ENCODE results near the gene TP53I11.

The TP53I11 gene

GRCh38 chr11:44955015-44955738 is 4.5 kb upstream of the TP53I11 start:
- DNase-seq (ENCODE audit: low read depth), result peak; percentile 45

GRCh38 chr11:44954051-44954906 is 3.6 kb upstream of the TP53I11 start:
- no peak for DNase-seq (ENCODE audit: low read depth)

- DNase-seq (ENCODE audit: low read depth), result no peak
Observed at GRCh38 chr11:44952500-44953260, 2.0 kb upstream of the TP53I11 start.

- DNase-seq (ENCODE audit: low read depth), result no peak
Observed at GRCh38 chr11:44952082-44952481, 1.4 kb upstream of the TP53I11 start.

GRCh38 chr11:44950031-44950624 is 555 bp downstream of the TP53I11 start:
- no peak for DNase-seq (ENCODE audit: low read depth)

DNA sequence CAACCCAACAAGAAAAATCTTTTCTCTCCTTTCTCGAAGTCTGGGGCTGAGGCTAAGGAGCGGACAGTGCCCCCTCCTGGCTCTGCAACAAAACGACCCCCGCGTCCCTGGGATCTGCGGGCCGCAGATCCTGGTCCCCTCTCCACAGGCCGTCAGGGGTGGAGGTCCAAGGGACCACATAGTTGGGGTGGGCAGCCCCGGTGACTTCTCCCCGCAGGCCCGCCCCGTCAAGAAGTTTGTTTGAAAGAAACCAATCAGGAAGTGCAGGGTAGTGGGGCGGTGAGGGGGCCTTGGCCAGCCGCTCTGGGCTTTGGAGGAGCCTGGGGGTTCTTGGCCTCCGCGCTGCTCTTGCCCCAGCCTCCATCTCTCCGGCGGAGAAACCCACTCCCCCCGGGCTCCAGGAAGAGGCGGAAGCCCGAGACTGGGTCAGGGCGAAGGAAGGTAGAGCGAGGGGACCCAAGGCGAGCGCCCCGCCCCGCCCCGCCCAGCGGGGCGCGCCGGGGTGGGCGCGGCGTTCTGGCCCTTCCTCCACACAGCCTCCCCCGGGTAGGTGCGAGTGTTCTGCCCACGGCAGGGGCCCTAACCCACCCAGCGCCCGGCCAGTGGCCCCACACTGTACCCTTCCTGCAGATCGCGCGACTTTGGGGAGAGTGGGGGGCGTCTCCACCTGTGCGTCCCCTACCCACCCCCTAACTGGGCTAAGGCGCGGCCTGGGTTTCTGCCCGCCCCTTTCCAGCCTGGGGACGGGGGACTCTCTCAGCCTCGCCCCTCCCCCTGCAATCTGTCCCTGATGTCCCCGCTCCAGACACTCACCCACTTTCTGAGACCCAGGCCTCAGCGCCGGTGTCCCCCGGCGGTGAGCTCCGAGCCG is 1.3 kb downstream of the TP53I11 start:
- DNase-seq (ENCODE audit: low read depth), result no peak

DNA sequence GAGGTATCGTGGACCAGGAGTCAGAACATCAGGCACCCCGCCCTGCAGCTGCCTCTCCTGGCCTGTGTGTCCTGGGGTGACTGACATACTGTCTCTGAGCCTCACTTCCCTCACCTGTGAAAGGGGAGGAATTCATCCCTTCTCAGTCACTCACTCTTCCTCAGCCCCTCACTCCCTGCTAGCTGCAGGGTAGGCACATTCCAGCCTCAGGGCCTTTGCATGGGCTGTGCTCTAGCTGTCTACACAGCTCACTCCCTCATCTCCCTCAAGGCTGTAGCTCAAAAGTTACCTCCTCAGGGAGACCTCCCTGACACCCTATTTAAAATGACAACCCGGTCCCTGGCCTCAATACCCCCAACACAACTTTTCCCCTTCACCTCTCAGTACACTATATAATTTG is 2.5 kb downstream of the TP53I11 start:
- DNase-seq (ENCODE audit: low read depth), result no peak

GRCh38 chr11:44947114-44947513 is 3.6 kb downstream of the TP53I11 start:
- no peak for DNase-seq (ENCODE audit: low read depth)

GRCh38 chr11:44946263-44946662 is 4.4 kb downstream of the TP53I11 start:
- DNase-seq (ENCODE audit: low read depth), result no peak

DNA sequence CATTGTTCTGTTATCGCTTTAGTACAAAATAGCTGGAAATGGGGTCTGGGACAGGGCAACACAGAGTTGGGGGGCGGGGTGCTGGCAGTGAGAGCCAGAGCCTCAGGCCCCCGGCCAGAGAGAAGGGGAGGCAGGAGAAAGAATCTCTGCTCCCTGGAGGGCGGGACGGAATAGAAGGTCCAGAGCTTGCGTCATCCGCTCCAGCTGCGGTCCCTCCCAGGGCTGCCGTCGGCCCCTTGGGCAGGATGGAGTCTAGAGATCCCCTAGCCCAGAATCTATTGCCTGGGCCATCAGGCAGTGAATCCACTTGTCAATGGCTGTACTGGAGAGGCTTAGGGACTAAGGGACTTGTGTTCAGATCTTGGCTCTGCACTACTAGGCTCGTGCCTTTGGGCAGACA is 5.0 kb downstream of the TP53I11 start:
- DNase-seq (ENCODE audit: low read depth), result no peak

DNA sequence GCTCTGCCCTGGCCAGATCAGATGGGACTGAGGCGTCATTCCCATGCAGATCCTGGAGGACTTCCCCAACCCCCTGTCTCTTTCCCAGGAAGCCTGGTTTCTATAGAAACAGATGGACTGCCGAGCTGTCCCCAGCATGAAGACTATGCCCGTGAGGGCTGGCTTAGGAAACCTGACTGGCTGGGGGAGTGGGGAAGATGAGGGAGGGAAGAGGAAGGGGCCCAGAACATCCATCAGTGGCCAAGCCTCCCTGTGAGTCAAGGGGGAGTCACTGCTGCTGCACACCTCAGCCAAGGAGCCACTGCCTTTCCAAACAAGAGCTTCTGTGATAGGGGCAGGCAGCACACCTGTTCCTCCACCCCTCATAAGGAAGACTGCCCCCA is 5.8 kb downstream of the TP53I11 start:
- no peak for DNase-seq (ENCODE audit: low read depth)

DNA sequence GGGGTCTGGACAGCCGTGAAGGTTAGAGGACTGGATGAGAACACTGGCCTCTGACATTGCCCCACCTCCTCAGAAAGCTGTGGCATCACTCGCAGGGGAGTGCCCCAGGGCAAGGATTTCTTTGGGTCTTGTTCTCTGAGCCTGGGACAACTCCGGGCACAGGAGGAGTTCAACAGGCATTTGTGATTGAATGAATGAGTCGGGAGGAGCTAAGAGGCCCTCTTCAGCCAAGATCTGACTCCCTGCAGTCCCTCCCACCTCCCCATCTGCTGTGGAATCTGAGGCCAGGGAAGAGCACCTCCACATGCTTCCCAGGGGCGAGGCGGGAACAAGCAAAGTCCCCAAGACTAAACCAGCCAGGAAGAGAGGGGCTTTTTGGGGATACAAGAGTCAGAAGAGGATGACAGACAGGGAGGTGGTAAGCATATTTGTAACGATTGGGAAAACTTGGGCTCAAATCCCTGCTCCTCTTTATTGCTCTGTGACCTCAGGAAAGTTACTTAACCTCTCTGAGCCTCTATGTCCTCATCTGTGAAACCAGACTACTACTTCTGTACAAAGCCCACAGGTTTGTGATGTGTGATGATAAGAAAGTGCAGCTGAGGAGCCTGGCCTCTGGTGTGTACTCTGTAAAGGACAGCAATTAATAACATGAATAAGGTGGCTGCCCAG is 6.4 kb downstream of the TP53I11 start:
- no peak for DNase-seq (ENCODE audit: low read depth)

DNA sequence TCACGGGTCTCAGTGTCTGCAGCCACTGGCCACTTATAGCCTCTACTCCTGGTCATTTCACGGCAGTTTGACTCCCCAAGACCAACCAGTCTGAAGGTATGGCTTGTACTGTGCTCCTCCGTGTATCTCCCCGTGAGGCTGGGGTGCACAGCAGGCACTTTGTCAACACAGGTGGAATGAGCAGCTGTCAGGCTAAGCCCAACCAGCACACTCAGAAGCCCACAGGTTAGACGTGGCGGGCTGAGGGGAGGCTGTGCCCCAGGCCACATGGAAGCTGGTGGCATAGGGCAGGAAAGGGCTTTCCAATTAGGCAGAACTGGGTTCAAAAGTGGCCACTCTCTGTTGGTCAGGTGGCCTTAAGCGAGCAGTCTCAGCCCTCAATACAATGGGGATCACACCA is 7.0 kb downstream of the TP53I11 start:
- no peak for DNase-seq (ENCODE audit: low read depth)

- DNase-seq (ENCODE audit: low read depth), result no peak
Observed at GRCh38 chr11:44943118-44943517, 7.6 kb downstream of the TP53I11 start.

GRCh38 chr11:44942029-44942955 is 8.4 kb downstream of the TP53I11 start:
- DNase-seq (ENCODE audit: low read depth), result no peak

DNA sequence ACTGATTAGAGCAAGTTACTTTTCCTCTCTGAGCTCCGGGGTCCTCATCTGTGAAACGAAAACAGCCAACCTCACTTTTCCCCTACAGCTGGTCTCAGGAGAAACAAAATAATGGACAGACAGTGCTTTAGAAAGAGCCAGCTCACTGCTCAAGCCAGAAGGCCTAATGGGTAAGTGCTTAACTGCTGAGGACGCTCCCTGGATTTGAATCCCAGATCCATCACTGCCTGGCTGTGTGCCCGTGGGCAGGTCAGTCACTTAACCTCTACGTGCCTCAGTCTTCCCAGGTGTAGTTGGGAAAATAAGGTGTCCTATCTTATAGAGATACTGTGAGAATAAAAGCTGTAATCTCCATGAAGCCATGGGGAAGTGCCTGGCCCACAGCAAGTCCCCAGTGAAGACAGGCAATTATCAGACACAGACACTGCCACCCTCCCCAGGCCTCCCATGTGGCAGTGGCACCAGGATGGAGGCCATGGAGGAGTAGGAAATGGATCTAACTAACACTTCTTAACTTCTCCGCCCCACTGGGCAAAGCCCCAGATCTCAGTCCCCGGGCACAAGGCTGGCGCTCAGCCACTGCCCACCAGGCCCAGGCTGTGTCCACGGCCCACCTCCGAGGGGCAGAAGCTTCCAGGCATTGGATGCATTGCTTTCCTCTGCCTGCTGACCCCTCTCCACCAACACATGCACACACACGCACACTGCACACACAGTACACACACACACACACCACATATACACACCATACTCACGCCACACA is 9.2 kb downstream of the TP53I11 start:
- DNase-seq (ENCODE audit: low read depth), result no peak

DNA sequence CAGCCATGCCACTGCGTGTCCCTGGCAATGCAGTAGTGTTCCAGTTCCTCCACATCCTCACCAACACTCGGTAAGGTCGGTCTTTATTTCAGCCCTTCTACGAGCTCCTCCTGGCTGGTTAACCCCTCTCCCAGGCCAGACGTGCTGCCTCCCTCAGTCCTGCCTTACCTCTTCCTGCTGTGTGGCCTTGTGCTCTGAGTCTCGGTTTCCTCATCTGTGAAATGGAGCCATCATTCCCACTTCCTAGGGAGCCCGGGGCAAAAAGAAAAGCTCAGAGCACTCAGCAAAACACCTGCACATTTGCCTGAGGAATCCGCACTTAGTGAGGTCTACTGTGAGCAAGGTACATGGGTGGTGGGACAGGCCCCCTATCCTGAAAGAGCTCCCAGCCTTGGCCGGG is 9.8 kb downstream of the TP53I11 start:
- DNase-seq (ENCODE audit: low read depth), result no peak

GRCh38 chr11:44940404-44940803 is 10.3 kb downstream of the TP53I11 start:
- no peak for DNase-seq (ENCODE audit: low read depth)
